ENCODE data around the gene TACO1.

- no peak for TF ChIP-seq CTCF (conservative IDR thresholded peaks at IDR 0.05; ENCODE audit: low read depth in 2 of 2)
- TF ChIP-seq CREB1 (CRISPR knock-in tag; IDR thresholded peaks at IDR 0.05; ENCODE audit: low read depth) = no peak
- no peak for TF ChIP-seq POLR2AphosphoS5 (IDR thresholded peaks at IDR 0.05; ENCODE audit: low read depth)
- no peak for TF ChIP-seq REST (IDR thresholded peaks at IDR 0.05; ENCODE audit: unreplicated experiment)
- TF ChIP-seq EZH2phosphoT487 (IDR thresholded peaks at IDR 0.05; ENCODE audit: unreplicated experiment) = no peak
- TF ChIP-seq EZH2 (IDR thresholded peaks at IDR 0.05; ENCODE audit: low read depth, unreplicated experiment) = no peak
- TF ChIP-seq ZNF331 (CRISPR knock-in tag; IDR thresholded peaks at IDR 0.05; ENCODE audit: low read depth) = no peak
- no peak for TF ChIP-seq ZNF462 (CRISPR knock-in tag; IDR thresholded peaks at IDR 0.05)
- TF ChIP-seq ETS1 (IDR thresholded peaks at IDR 0.05) = no peak
- no peak for TF ChIP-seq JUNB (IDR thresholded peaks at IDR 0.05; ENCODE audit: unreplicated experiment)
- no peak for TF ChIP-seq ZNF114 (CRISPR knock-in tag; IDR thresholded peaks at IDR 0.05)
- no peak for TF ChIP-seq NANOG (IDR thresholded peaks at IDR 0.05; ENCODE audit: borderline replicate concordance)
- no peak for TF ChIP-seq STAT1 (IDR thresholded peaks at IDR 0.05; ENCODE audit: unreplicated experiment)
These were observed 11.0 kb upstream of the TACO1 start for GRCh38 chr17:63589646-63590045.

Data from GM23338 (cell line).